H9 (cell line): ENCODE measurements around the gene CDK5R1. TPM values are rescaled to one million over a fixed set of nuclear protein-coding genes. Genes with fewer than 3 reads are reported as not detected.

Source experiments
- DNase-seq: peaks from one replicate; pipeline ENCODE4 v3.0.0-alpha.2; 2017
- H2AFZ ChIP-seq: one replicate; pipeline ENCODE4 v1.6.1; 2013; ENCODE audit warnings: mild to moderate bottlenecking, low read length, control low read depth, moderate library complexity
- H2AK5ac ChIP-seq: 2 replicates; pipeline ENCODE4 v1.6.1; 2013; ENCODE audit warnings: low read length, control low read depth, mixed read lengths; ENCODE audit not compliant: insufficient read length
- H2BK120ac ChIP-seq: one replicate; pipeline ENCODE4 v1.6.1; 2013; ENCODE audit warnings: low read depth, mild to moderate bottlenecking, low read length, control low read depth, inconsistent platforms; ENCODE audit not compliant: poor library complexity, severe bottlenecking
- H2BK12ac ChIP-seq: 2 replicates; pipeline ENCODE4 v1.6.1; 2013; ENCODE audit warnings: low read length, control low read depth, mixed read lengths, low read depth; ENCODE audit not compliant: insufficient read length
- H2BK15ac ChIP-seq: 2 replicates; pipeline ENCODE4 v1.6.1; 2013; ENCODE audit warnings: low read depth, low read length, control low read depth
- H2BK20ac ChIP-seq: one replicate; pipeline ENCODE4 v1.6.1; 2013; ENCODE audit warnings: low read depth, mild to moderate bottlenecking, low read length, control low read depth, inconsistent platforms; ENCODE audit not compliant: poor library complexity, severe bottlenecking
- H2BK5ac ChIP-seq: 2 replicates; pipeline ENCODE4 v1.6.1; 2013; ENCODE audit warnings: low read length, control low read depth, mixed read lengths; ENCODE audit not compliant: insufficient read length
- H3K14ac ChIP-seq: 2 replicates; pipeline ENCODE4 v1.6.1; 2013; ENCODE audit warnings: low read length, control low read depth; ENCODE audit not compliant: insufficient read depth
- H3K18ac ChIP-seq: 2 replicates; pipeline ENCODE4 v1.6.1; 2013; ENCODE audit warnings: low read depth, mild to moderate bottlenecking, mixed read lengths, low read length, control low read depth; ENCODE audit not compliant: insufficient read length
- H3K23ac ChIP-seq: 2 replicates; pipeline ENCODE4 v1.6.1; 2013; ENCODE audit warnings: low read length, control low read depth, mixed read lengths, low read depth; ENCODE audit not compliant: insufficient read length
- H3K23me2 ChIP-seq: 2 replicates; pipeline ENCODE4 v1.6.1; 2013; ENCODE audit warnings: low read depth, mild to moderate bottlenecking, mixed read lengths, low read length, control low read depth; ENCODE audit not compliant: insufficient read length, poor library complexity, severe bottlenecking
- H3K27ac ChIP-seq: 2 replicates; pipeline ENCODE4 v1.5.1; 2013; ENCODE audit warnings: low read length, control low read depth, mixed read lengths, low read depth; ENCODE audit not compliant: insufficient read length
- H3K27me3 ChIP-seq: 2 replicates; pipeline ENCODE4 v1.6.1; 2013; ENCODE audit warnings: low read length, control low read depth, inconsistent platforms; ENCODE audit not compliant: insufficient read depth
- H3K4ac ChIP-seq: 2 replicates; pipeline ENCODE4 v1.6.1; 2013; ENCODE audit warnings: low read depth, mild to moderate bottlenecking, control low read depth, inconsistent platforms, low read length, moderate library complexity
- H3K4me1 ChIP-seq: 2 replicates; pipeline ENCODE4 v1.6.1; 2013; ENCODE audit warnings: low read length, control low read depth, inconsistent platforms; ENCODE audit not compliant: insufficient read depth
- H3K4me2 ChIP-seq: 2 replicates; pipeline ENCODE4 v1.6.1; 2013; ENCODE audit warnings: low read length, control low read depth, mixed read lengths; ENCODE audit not compliant: insufficient read length, insufficient read depth
- H3K56ac ChIP-seq: 2 replicates; pipeline ENCODE4 v1.6.1; 2013; ENCODE audit warnings: low read depth, mild to moderate bottlenecking, mixed read lengths, low read length, control low read depth; ENCODE audit not compliant: insufficient read length
- H3K79me1 ChIP-seq: 2 replicates; pipeline ENCODE4 v1.6.1; 2013; ENCODE audit warnings: low read depth, mild to moderate bottlenecking, moderate library complexity, low read length, control low read depth, inconsistent platforms; ENCODE audit not compliant: insufficient read depth, poor library complexity, severe bottlenecking
- H3K79me2 ChIP-seq: 2 replicates; pipeline ENCODE4 v1.6.1; 2013; ENCODE audit warnings: low read length, control low read depth, inconsistent platforms; ENCODE audit not compliant: insufficient read depth
- H3K9ac ChIP-seq: 2 replicates; pipeline ENCODE4 v1.6.1; 2013; ENCODE audit warnings: low read length, control low read depth, mixed read lengths; ENCODE audit not compliant: insufficient read length; ENCODE audit errors: extremely low read depth
- H3K9me3 ChIP-seq: one replicate; pipeline ENCODE4 v1.6.1; 2013; ENCODE audit warnings: low read depth, low read length, inconsistent platforms; ENCODE audit not compliant: control insufficient read depth
- H3T11ph ChIP-seq: one replicate; pipeline ENCODE4 v1.6.1; 2013; ENCODE audit warnings: mild to moderate bottlenecking, low read length, control low read depth, inconsistent platforms
- H4K20me1 ChIP-seq: one replicate; pipeline ENCODE4 v1.6.1; 2013; ENCODE audit not compliant: control insufficient read depth, insufficient read length, insufficient read depth
- H4K5ac ChIP-seq: 2 replicates; pipeline ENCODE4 v1.6.1; 2013; ENCODE audit warnings: low read depth, mild to moderate bottlenecking, mixed read lengths, low read length, control low read depth; ENCODE audit not compliant: insufficient read length
- H4K8ac ChIP-seq: replicated peaks from 2 replicates; pipeline ENCODE4 v1.6.1; 2013; ENCODE audit warnings: low read length, control low read depth, mixed read lengths, low read depth; ENCODE audit not compliant: insufficient read length
- H4K91ac ChIP-seq: 2 replicates; pipeline ENCODE4 v1.6.1; 2013; ENCODE audit warnings: low read depth, mild to moderate bottlenecking, moderate library complexity, mixed read lengths, low read length, control low read depth; ENCODE audit not compliant: insufficient read length
- H3K27ac Mint-ChIP-seq, 3 experiments: 2 replicates in 2 of 3; 3 replicates in 1 of 3; pipeline ENCODE4 v1.8.0; 2020 to 2021; ENCODE audit warnings: mixed read lengths in 3 of 3, mild to moderate bottlenecking in 1 of 3, moderate library complexity in 1 of 3
- H3K27me3 Mint-ChIP-seq: 2 replicates; pipeline ENCODE4 v1.8.0; 2021; ENCODE audit warnings: low read depth, mild to moderate bottlenecking, moderate library complexity, mixed read lengths
- H3K36me3 Mint-ChIP-seq, 3 experiments: 2 replicates in 2 of 3; 3 replicates in 1 of 3; pipeline ENCODE4 v1.8.0; 2020 to 2021; ENCODE audit warnings: low read depth in 3 of 3, mixed read lengths in 3 of 3; ENCODE audit not compliant: insufficient read depth in 1 of 3
- H3K4me1 Mint-ChIP-seq, 2 experiments: 2 replicates each; pipeline ENCODE4 v1.8.0; 2020; ENCODE audit warnings: mixed read lengths in 2 of 2
- H3K4me3 Mint-ChIP-seq, 2 experiments: 2 replicates in 1 of 2; 3 replicates in 1 of 2; pipeline ENCODE4 v1.8.0; 2020 to 2021; ENCODE audit warnings: mild to moderate bottlenecking in 2 of 2, mixed read lengths in 2 of 2, moderate library complexity in 1 of 2
- H3K9me3 Mint-ChIP-seq, 2 experiments: 2 replicates in 1 of 2; 3 replicates in 1 of 2; pipeline ENCODE4 v1.8.0; 2020; ENCODE audit warnings: mild to moderate bottlenecking in 2 of 2, mixed read lengths in 2 of 2, moderate library complexity in 1 of 2
- CTCF ChIP-seq: fragments of 200-600 bp; sonication (generic); conservative IDR thresholded peaks from 3 replicates; pipeline ENCODE4 v1.8.0; 2021; ENCODE audit warnings: antibody characterized with exemption, mild to moderate bottlenecking
- WGBS: extraction: QIAGEN DNeasy Blood & Tissue Kit; methylation state at CpG from one replicate; pipeline ENCODE4 v1.1.7; 2013; ENCODE audit warnings: missing lambda C conversion rate, low lambda C conversion rate, mixed read lengths; ENCODE audit not compliant: insufficient read length; ENCODE audit errors: extremely low coverage; 5-methylcytosine and 5-hydroxymethylcytosine counted together
- total RNA-seq: library from RNA; stranded (reverse); gene quantifications from 2 replicates; pipeline ENCODE4 v1.2.1, GENCODE V29; 2021

The CDK5R1 gene
- total RNA-seq, 1 experiment from 2014 or later, result 11.4 TPM

- Histone ChIP-seq H2BK12ac (no peak overlapping the region), H3K79me1 (peaks cover 3% of the 10 kb centered on the region), H3K23ac (no peak overlapping the region), H3K56ac (no peak overlapping the region), H4K20me1 (no peaks in the 10 kb centered on the region), H3K18ac (peak overlapping the region; percentile 91), H2AFZ (no peak overlapping the region), H3K9me3 (no peaks in the 10 kb centered on the region), H3K4me1 (peaks cover 10% of the 10 kb centered on the region; the same call in 1 of the 2 replicates), H3K79me2 (no peaks in the 10 kb centered on the region), H3T11ph (no peak overlapping the region), H3K4me2 (no peak overlapping the region), H3K27me3 (no peaks in the 10 kb centered on the region), H3K27ac (no peak overlapping the region), H2BK20ac (no peak overlapping the region), H2AK5ac (no peak overlapping the region), H2BK5ac (no peak overlapping the region), H3K4ac (no peak overlapping the region; the same call in 1 of the 2 replicates), H4K91ac (no peak overlapping the region), H2BK15ac (no peak overlapping the region), H3K23me2 (peaks cover 12% of the 10 kb centered on the region), H3K9ac (peak overlapping the region; percentile 49), H2BK120ac (no peak overlapping the region), H4K5ac (no peak overlapping the region), H4K8ac (no peak overlapping the region), H3K14ac (peak overlapping the region; percentile 88)
- no peak for TF ChIP-seq CTCF
- Mint-ChIP-seq H3K4me3 (peak overlapping the region; percentile 52 to 67), H3K27ac (peak overlapping the region in 1 of 3 experiments; percentile 81; a peak in 1 of 7 replicates), H3K36me3 (peaks cover 20 to 39% (median 37%) of the 10 kb centered on the region in 3 experiments), H3K9me3 (no peaks in the 10 kb centered on the region; a peak in 1 of 5 replicates), H3K4me1 (peaks cover 50 to 70% of the 10 kb centered on the region in 2 experiments), H3K27me3 (peaks cover 1% of the 10 kb centered on the region)
- DNase-seq, result peak; percentile 88
- WGBS, result no CpG with 5 or more reads among the region's 72 CpGs
Measured at GRCh38 chr17:32486111-32486700, 587 bp upstream of the CDK5R1 start.
